Common myeloid progenitor, CD34-positive (primary cell): Measurements from ENCODE around the gene OR10G8. TPM values are rescaled to one million over a fixed set of nuclear protein-coding genes. Genes with fewer than 3 reads are reported as not detected.
"Not testable (repeated sequence)": the region's sequence is repeated elsewhere in the genome, so short reads cannot be mapped to it uniquely, and the experiment has no call there.

Source experiments
- CTCF ChIA-PET: fragments of 350-600 bp; sonication (Branson Sonifier 250); formaldehyde crosslinking; loops from one replicate; lab custom pipeline; 2021; ENCODE audit warnings: antibody characterized with exemption; lab: Charles Lee
- POLR2A ChIA-PET: fragments of 350-600 bp; sonication (Branson Sonifier 250); formaldehyde crosslinking; loops from one replicate; lab custom pipeline; 2021; ENCODE audit warnings: antibody characterized with exemption; lab: Charles Lee
- DNase-seq, 3 donors: peaks; one replicate each; pipeline versions ENCODE4 v3.0.0 to v3.0.0-alpha.2; 2013
- H3K27ac ChIP-seq, 2 experiments: 1 replicate in 1 of 2; 2 replicates in 1 of 2; pipeline ENCODE4 v1.7.0; 2013; ENCODE audit warnings: inconsistent platforms in 2 of 2, low read length in 2 of 2, mild to moderate bottlenecking in 2 of 2, low read depth in 1 of 2, moderate library complexity in 1 of 2; ENCODE audit not compliant: severe bottlenecking in 2 of 2, insufficient read depth in 1 of 2, poor library complexity in 1 of 2
- H3K27me3 ChIP-seq, 5 experiments: replicated peaks in 2 of 5; 1 replicate in 3 of 5; 2 replicates in 2 of 5; pipeline versions ENCODE4 v1.6.1 to v1.7.0; 2013; ENCODE audit warnings: low read length in 4 of 5, mild to moderate bottlenecking in 2 of 5, moderate library complexity in 2 of 5, inconsistent platforms in 1 of 5; ENCODE audit not compliant: insufficient read depth in 5 of 5, control insufficient read depth in 4 of 5
- H3K36me3 ChIP-seq, 4 experiments: 1 replicate in 2 of 4; 2 replicates in 2 of 4; pipeline versions ENCODE4 v1.6.1 to v1.7.0; 2013; ENCODE audit warnings: low read length in 3 of 4, control low read depth in 1 of 4, mild to moderate bottlenecking in 1 of 4; ENCODE audit not compliant: control insufficient read depth in 4 of 4, insufficient read depth in 4 of 4
- H3K4me1 ChIP-seq, 4 experiments: 1 replicate in 3 of 4; 2 replicates in 1 of 4; pipeline versions ENCODE4 v1.6.1 to v1.7.1; 2013; ENCODE audit warnings: low read length in 3 of 4, mild to moderate bottlenecking in 3 of 4, control low read depth in 1 of 4, inconsistent platforms in 1 of 4, moderate library complexity in 1 of 4; ENCODE audit not compliant: control insufficient read depth in 4 of 4, insufficient read depth in 4 of 4; ENCODE audit errors: control extremely low read depth in 1 of 4
- H3K4me3 ChIP-seq, 7 experiments: 1 replicate in 4 of 7; 2 replicates in 3 of 7; pipeline versions ENCODE4 v1.5.1 to v1.7.0; 2013; ENCODE audit warnings: mild to moderate bottlenecking in 7 of 7, low read length in 6 of 7, moderate library complexity in 6 of 7, inconsistent platforms in 2 of 7, low read depth in 2 of 7, control low read depth in 1 of 7; ENCODE audit not compliant: insufficient read depth in 4 of 7, control insufficient read depth in 1 of 7; ENCODE audit errors: extremely low read depth in 1 of 7
- H3K9me3 ChIP-seq, 5 experiments: 1 replicate in 4 of 5; 2 replicates in 1 of 5; pipeline versions ENCODE4 v1.6.1 to v1.7.1; 2013; ENCODE audit warnings: low read length in 4 of 5, mild to moderate bottlenecking in 2 of 5, inconsistent platforms in 1 of 5, low read depth in 1 of 5, moderate library complexity in 1 of 5; ENCODE audit not compliant: control insufficient read depth in 4 of 5, insufficient read depth in 2 of 5; ENCODE audit errors: control extremely low read depth in 1 of 5
- WGBS: methylation state at CpG from one replicate; pipeline ENCODE4 v1.1.5; 2013; ENCODE audit not compliant: insufficient coverage; 5-methylcytosine and 5-hydroxymethylcytosine counted together
- polyA plus RNA-seq: library from polyadenylated mRNA; unstranded; fragments of 120-200 nt; gene quantifications from one replicate; pipeline ENCODE4 v1.2.1, GENCODE V29; 2013

The OR10G8 gene, protein sequence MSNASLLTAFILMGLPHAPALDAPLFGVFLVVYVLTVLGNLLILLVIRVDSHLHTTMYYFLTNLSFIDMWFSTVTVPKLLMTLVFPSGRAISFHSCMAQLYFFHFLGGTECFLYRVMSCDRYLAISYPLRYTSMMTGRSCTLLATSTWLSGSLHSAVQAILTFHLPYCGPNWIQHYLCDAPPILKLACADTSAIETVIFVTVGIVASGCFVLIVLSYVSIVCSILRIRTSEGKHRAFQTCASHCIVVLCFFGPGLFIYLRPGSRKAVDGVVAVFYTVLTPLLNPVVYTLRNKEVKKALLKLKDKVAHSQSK
- not detected for polyA plus RNA-seq

DNA sequence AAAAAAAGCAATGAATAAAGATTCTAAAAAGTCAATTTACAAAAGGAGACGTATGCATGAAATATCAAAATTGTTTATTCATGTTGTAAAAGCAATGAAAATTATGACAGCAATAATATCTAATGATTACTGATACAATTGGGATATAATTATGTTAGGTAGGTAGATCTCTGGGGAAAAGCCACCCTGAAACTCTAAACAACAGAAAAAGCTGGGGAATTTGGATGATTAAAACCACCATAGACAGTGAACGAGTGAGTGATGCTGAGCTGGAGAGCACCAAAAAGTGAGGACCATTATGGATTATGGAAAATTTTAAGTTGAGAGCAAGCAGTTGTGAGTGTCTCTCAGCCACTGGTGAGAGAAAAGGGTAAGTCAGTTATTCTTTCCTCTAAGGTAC is at the start of gene OR10G8:
Gene OR10G8, plus strand, starts transcription at position 301 of the 400 bp plus-strand sequence. CDS start 2,825 bp downstream, outside the sequence.
- Histone ChIP-seq H3K4me3 (no peak within 1 kb of the TSS), H3K9me3 (no peaks in the 10 kb centered on the region), H3K4me1 (no peaks in the 10 kb centered on the region), H3K36me3 (no peaks in the 10 kb centered on the region), H3K27me3 (peaks cover 0 to 3% (median 0%) of the 10 kb centered on the region in 5 experiments), H3K27ac (no peak within 1 kb of the TSS)
- ChIA-PET CTCF (no interaction called here), POLR2A (no interaction called here)
- WGBS: 100% methylated on average over 1 of the region's 2 CpGs
- no peak for DNase-seq

DNA sequence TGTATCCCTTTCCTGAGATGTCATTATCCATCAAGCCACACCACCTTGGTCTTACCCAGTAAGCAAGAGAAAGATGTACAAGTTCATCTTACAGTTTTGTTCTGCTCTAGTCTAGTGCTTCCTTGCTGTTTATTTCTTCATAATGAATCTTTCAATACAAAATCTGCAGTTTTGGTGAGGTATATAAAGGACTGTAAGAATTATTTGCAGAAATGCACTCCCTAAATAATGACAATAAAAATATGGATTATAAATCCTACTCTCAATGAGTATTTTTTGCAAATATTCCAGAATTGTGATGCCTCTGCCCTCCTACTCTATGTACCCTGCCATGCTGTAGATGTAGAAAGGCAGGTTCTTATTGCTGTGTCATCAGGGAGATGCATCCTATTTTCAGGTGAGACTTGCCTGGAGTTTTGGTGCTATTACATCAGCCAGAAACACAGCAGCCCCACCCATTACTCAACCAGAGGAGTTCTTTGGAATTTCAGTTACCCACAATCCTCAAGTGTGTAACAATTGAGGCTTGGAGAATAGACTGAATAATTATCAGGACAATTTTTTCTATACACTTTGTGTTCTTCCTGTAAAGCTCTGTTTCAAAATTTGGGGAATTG is 48.8 kb upstream of the OR10G8 start, which contains the start of gene OR10S1:
Gene OR10S1, minus strand, starts transcription at position 51 of the 617 bp plus-strand sequence. CDS start 117 bp downstream, outside the sequence.
- no peak within 1 kb of the TSS for H3K27ac ChIP-seq
- peaks cover 0 to 5% (median 0%) of the 10 kb centered on the region in 5 experiments for H3K9me3 ChIP-seq
- no peak within 1 kb of the TSS for H3K4me3 ChIP-seq
- H3K27me3 ChIP-seq: peaks cover 0 to 2% (median 0%) of the 10 kb centered on the region in 5 experiments
- H3K4me1 ChIP-seq: no peaks in the 10 kb centered on the region
- POLR2A ChIA-PET: no interaction called here
- H3K36me3 ChIP-seq: no peaks in the 10 kb centered on the region
- DNase-seq: no peak
- CTCF ChIA-PET: no interaction called here

DNA sequence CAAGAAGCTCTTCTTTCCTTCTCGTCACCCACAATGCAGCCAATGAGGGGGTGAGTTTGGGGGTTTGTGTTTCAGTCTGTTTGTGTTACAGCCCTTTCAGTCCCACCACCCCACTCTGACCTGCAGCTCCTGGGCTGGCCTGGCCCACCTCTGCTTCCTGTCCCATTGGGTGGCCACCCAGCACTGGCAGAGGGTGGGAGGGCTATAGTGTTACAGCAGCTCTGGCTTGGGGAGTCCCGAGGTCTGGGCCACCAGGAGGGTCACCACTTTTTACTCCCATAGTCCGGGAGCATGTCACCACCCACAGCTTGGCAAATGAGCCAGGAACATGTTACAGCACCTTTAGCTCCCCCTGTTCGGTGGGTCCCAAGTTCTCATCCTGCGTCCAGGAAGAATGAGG is 47.3 kb upstream of the OR10G8 start:
- H3K27ac ChIP-seq: no peak overlapping the region
- H3K4me3 ChIP-seq: no peak overlapping the region
- H3K4me1 ChIP-seq: no peaks in the 10 kb centered on the region
- peaks cover 0 to 3% (median 0%) of the 10 kb centered on the region in 5 experiments for H3K27me3 ChIP-seq
- POLR2A ChIA-PET: no interaction called here
- DNase-seq: no peak
- peaks cover 0 to 5% (median 0%) of the 10 kb centered on the region in 5 experiments for H3K9me3 ChIP-seq
- 100% methylated on average over 3 of the region's 5 CpGs for WGBS
- H3K36me3 ChIP-seq: no peaks in the 10 kb centered on the region
- CTCF ChIA-PET: no interaction called here

DNA sequence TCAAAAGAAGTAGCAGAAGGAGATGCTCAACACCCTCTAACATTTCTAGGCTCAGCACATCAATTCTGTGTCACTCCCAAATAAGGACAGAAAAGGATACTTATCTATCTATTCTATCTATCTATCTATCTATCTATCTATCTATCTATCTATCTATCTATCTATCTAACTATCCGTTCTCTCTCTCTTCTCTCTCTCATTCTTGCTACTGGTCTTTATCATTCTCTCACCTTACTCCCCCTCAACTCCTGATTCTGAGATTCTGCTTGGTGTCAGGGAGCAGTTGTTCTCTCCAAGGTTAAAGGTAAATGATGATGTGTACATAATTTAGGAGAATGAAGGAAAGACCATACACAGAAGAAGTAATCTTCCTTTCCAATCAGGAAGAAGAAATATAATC is 31.5 kb upstream of the OR10G8 start, which contains the start of gene OR10G6:
Gene OR10G6, minus strand, starts transcription at position 43 of the 400 bp plus-strand sequence. Its CDS starts 0 bp downstream, at position 43.
- no peak within 1 kb of the TSS for H3K27ac ChIP-seq
- no peaks in the 10 kb centered on the region for H3K36me3 ChIP-seq
- no peak within 1 kb of the TSS for H3K4me3 ChIP-seq
- no peaks in the 10 kb centered on the region for H3K4me1 ChIP-seq
- 100% methylated on average over 1 of the region's 1 CpG for WGBS
- H3K27me3 ChIP-seq: no peaks in the 10 kb centered on the region
- no peak for DNase-seq
- POLR2A ChIA-PET: no interaction called here
- H3K9me3 ChIP-seq: no peaks in the 10 kb centered on the region
- CTCF ChIA-PET: interaction anchor here (1.2 kb wide), 1 partner anchor 74 kb away, joined by 3 read pairs; no protein-coding TSS in a partner anchor

DNA sequence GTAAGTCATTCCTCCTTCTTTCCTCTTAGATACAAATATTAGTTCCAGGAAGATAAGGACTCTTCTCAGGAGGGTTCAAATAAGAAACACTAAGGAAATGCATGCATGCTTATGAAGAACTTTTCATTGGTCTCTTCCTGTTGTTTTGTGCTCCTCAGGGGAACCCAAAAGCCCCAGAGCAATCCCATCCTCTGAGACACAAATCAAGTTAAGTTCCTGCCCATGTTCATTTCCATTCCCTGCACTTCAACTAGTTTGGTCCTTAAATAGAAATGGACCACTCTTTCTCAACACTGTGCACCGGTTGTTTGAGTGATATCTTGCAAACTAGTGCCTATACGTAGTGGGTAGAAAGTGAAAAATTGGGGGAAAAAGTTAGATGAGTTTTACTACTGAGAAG is 13.9 kb upstream of the OR10G8 start, which contains the start of gene OR10G4:
Gene OR10G4, plus strand, starts transcription at position 301 of the 400 bp plus-strand sequence. CDS start 2,578 bp downstream, outside the sequence.
- H3K4me3 ChIP-seq: no peak within 1 kb of the TSS
- no peaks in the 10 kb centered on the region for H3K36me3 ChIP-seq
- H3K4me1 ChIP-seq: no peaks in the 10 kb centered on the region
- no peak within 1 kb of the TSS for H3K27ac ChIP-seq
- CTCF ChIA-PET: no interaction called here
- no peaks in the 10 kb centered on the region for H3K9me3 ChIP-seq
- WGBS: 100% methylated on average over 2 of the region's 2 CpGs
- no peak for DNase-seq
- no peaks in the 10 kb centered on the region for H3K27me3 ChIP-seq
- POLR2A ChIA-PET: no interaction called here

DNA sequence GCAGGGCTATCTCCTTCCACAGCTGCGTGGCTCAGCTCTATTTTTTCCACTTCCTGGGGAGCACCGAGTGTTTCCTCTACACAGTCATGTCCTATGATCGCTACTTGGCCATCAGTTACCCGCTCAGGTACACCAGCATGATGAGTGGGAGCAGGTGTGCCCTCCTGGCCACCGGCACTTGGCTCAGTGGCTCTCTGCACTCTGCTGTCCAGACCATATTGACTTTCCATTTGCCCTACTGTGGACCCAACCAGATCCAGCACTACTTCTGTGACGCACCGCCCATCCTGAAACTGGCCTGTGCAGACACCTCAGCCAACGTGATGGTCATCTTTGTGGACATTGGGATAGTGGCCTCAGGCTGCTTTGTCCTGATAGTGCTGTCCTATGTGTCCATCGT is 10.8 kb upstream of the OR10G8 start:
- POLR2A ChIA-PET: not testable (repeated sequence)

DNA sequence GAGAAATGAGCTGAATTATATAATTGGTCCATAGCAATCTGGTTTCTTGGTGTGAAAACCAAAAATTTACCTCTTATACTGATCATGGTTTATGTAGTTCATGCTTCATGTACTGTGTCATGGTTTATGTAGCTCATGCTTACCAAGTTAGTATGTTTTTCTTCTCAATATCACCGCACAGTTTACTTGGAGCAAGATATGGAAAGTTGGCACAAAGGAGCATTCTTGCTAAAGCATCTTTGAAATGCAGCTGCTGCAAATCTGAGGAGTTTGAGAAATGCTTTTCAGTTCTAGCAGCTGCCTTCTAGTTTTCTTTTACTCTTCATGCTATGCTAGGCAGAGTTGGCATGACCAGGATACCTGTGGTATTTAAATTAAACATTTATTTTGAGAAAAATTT is 10.1 kb downstream of the OR10G8 start:
- DNase-seq: no peak
- no peaks in the 10 kb centered on the region for H3K9me3 ChIP-seq
- ChIA-PET POLR2A (no interaction called here), CTCF (no interaction called here)
- H3K27ac ChIP-seq: no peak overlapping the region
- no peaks in the 10 kb centered on the region for H3K36me3 ChIP-seq
- H3K4me1 ChIP-seq: no peaks in the 10 kb centered on the region
- H3K27me3 ChIP-seq: peaks cover 0 to 2% (median 0%) of the 10 kb centered on the region in 5 experiments
- H3K4me3 ChIP-seq: no peak overlapping the region
- WGBS: 100% methylated on average over 1 of the region's 1 CpG

More for the DNA sequence above, 10.8 kb upstream of the OR10G8 start:
- WGBS: 90% methylated on average over 2 of the region's 9 CpGs
- DNase-seq, H3K4me1 ChIP-seq, H3K4me3 ChIP-seq, H3K36me3 ChIP-seq, H3K27me3 ChIP-seq, CTCF ChIA-PET, H3K27ac ChIP-seq, H3K9me3 ChIP-seq: not testable (repeated sequence)
